HG02588 (cell line): ENCODE results near the gene JAKMIP1.

Experiments used
- ATAC-seq: cut with Tn5 transposase; IDR thresholded peaks from one replicate; pipeline ENCODE4 v1.9.1; 2021; ENCODE audit warnings: mild to moderate bottlenecking, moderate library complexity; ENCODE audit not compliant: unreplicated experiment

The JAKMIP1 gene

DNA sequence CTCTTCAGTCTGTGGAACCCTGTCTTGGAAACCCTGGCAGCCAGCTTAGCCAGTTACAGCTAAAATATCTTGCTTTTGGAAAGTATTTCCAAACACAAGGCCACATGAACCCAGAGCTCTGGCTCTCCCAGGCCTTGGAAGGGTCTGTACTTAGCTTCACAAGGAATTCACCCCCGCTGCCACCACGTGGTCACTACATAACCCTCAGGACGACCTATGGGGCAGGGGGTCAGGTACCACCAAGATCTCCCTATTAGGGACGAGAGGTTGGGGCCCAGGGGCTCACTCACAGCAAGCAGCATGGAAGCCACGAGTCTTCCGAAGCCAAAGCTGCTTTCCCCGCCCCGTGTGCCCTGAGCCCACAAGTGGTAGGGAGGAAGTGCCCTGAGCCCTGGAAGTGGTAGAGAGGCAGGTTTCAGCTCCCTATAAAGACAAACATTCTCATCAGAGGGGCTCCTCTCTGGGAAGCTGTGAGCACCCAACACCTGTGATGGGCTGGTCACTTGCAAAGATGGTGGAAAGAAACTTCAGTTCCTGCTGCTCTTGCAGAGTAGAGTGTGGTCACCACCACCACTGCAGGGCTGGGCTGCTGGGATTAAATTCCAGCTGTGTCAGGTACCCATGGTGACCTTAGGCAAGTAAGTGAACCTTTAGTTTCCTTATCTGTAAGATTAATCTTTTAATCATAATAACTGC lies 4.7 kb upstream of the JAKMIP1 start:
- no peak for ATAC-seq

DNA sequence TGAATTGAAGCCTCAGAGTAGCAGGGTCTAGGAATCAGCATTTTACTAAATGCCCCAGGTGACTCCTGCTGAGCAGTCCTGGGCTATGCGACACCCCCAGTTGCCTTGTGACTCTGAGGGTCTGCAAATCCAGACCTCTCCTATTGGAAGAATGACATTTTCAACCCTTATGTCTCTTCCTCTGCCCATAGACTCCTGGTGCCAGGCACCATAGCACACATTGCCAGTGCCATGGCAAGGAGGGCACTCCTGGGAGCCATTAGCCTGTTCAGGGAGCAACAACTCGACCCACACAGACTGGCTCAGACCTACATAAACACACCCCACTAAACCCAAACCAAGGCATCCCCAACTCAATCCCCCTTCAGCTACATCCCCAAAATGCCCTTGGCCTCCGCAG lies 3.7 kb upstream of the JAKMIP1 start:
- no peak for ATAC-seq

DNA sequence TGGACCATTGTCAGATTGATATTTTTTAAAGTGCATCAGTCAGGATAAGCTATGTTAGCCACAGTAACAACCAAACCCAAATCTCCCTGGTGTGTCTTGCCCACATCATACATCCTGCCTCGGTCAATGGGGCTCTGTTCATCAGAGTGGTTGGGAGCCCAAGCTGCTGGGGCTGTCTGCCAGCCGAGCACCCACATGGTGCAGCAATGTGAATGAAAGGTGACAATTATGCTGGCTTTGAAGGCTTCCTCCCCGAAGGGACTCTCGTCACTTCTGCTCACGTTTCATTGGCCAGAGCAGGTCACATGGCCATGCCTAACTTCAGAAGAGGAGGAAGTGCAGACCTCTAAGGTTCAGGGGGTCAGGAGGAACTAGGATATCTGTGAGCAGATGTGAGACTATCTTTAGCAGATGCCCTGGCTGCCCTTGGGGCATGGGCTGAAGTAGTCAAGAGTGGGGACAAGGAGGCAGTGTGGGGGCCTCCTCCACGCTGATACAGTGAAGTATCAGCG lies 1.3 kb upstream of the JAKMIP1 start:
- no peak for ATAC-seq

DNA sequence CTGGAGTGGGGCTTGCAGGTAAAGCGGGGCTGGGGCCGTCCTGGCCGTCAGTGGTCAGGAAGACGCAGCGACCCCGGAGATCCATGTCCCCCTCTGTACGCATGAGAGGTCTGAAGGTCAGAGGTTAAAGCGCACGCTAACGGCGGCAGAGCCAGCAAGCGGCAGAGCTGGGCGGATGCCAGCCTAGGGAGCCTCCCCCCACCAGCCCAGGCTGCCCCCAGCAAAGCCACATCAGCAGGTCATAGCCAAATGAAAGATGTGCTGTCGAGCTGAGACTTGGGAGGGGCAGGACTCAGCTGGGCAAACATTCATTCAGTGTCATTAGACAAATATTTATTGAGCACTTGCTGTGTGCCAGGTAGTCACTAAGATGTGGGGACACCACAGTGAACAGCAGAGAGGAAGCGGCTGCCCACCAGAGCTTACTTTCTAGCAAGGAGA lies 593 bp upstream of the JAKMIP1 start:
- ATAC-seq: no peak

DNA sequence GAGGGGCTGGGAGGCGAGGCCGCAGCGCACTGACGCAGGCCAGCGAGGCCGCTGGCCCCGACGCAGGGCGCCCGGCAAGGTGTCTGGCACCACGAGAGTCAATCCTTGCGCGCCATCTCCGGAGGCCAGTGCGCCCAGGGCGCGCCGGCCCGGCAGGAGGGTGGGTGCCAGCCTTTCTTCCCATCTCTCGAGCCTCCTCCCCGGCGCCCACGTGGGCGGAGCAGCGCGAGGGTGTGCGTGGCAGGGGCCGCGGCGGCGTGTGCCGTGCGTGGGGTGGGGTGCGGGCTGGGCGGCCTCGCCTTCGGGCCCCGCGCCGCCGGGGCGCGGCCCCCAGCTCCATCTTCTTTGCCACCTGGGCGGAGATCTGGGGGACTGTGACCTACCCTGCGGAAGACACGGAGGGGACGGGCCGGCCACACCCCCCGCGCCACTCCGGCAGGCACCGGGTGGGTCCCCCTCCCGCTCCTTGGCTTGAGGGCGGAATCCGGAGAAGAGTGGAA lies 877 bp downstream of the JAKMIP1 start:
- no peak for ATAC-seq

DNA sequence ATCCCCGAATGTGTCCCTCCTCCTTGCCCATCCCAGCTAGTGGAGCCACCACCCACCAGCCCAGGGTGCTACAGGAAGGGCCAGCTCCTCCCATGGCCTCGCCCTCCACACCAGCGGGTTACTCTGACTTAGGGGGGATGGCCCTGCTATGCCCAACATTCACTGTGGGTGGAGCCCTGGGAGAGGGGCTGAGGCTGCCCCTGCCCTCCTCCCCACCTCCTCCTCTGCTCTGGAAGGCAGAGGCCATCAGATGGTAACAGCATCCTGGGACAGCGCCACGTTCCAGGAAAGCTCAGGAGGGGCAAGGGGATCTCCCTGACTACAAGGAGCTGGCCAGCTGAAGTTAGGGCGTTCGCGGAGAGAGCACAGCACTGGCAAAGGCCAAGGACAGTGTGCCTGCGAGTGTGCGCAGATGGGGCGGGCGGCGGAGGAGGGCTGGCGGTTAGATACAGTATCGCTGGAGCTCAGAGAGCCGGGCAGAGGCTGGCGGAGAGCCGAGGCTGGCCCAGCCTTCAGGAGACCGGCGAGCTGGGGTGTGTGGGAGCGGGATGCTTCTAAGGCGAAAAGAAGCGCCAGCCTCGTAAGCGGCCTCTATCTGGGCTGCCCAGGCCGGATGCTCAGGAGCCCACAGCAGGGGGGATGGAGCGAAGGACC lies 1.5 kb downstream of the JAKMIP1 start:
- no peak for ATAC-seq

DNA sequence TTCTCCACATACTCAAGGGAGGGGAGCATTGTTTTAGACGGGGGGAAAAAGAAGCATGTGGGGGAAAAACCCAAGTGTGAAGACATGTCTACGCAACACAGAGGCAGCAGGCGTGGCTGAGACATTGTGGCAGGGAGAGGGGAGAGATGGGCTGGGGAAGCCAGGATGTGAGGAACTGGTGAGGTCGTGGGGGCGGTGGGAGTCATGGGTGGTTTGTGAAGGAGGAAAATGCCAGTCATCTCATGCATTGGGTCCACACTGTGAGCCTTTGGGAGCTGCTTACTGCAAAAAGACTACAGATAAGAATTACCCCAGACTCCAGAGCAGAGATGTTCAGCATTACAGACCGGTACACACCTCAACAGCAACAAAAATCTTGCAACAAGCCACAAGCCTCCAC lies 2.1 kb downstream of the JAKMIP1 start:
- ATAC-seq: no peak

DNA sequence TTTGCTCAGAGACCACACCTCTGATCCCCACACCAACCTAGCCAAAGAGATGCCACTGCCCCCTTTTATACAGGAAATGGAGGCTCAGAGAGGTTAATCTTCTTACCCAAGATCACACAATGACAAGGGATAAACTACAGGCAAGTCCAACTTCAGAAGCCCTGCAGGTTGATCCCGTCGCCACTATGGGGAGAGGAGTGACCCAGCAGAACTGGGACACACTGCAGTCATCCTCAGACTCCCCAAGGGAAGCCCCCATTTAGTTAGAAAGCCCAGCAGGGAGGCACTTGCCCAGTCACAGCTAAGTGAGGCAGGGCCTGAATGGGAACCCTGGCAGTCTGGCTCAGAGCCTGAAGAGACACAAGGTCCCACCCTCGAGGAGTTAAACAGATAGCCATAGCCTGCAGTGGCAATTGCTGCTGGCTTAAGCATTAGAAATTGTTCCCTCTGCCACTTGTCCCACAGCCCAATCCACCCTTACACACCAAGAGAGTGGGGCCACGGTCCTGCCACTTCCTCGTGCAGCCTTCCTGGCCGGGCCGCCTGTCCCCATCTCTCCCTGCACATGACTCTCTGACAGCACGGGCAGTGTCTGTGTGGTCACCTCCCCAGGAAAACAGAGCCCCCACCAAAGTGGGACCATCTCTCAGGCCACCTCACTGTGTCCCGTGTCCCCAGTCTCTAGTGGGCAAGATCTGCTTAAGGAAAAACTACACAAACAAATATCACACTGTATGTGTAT lies 2.7 kb downstream of the JAKMIP1 start:
- no peak for ATAC-seq

DNA sequence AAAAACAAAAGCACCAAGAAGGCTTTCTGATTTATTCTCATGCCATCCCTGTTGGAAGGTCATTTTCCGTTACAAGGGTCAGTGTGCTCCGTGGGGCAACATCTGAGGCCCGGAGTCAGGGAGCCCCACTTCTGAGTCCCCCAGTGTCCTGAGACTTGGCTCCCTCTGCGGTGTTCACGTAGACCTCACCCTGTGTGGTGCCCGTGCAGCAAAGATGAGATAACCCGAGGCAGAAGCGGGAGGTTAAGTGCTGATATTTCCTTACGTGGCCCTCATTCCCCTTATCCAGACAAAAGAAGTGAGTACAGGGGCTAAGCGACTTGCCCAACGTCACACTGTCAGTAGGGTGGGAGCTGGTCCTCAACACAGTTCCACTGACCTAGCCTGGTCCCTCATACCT lies 3.5 kb downstream of the JAKMIP1 start:
- ATAC-seq: no peak

DNA sequence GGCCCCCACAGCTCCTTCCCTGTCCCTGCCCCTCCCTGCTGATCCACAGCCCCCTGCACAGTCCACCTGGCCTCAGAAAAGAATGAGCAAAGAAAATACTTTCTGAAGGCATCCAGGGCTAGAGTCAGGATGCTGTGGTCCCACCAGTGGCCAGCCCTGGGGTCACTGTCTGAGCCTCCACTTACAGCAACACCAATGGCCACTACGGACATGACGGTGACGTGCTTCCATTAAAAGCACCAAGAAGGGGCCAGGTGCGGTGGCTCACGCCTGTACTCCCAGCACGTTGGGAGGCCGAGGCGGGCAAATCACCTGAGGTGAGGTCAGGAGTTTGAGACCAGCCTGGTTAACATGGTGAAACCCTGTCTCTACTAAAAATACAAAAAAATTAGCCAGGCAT lies 4.0 kb downstream of the JAKMIP1 start:
- ATAC-seq: no peak

DNA sequence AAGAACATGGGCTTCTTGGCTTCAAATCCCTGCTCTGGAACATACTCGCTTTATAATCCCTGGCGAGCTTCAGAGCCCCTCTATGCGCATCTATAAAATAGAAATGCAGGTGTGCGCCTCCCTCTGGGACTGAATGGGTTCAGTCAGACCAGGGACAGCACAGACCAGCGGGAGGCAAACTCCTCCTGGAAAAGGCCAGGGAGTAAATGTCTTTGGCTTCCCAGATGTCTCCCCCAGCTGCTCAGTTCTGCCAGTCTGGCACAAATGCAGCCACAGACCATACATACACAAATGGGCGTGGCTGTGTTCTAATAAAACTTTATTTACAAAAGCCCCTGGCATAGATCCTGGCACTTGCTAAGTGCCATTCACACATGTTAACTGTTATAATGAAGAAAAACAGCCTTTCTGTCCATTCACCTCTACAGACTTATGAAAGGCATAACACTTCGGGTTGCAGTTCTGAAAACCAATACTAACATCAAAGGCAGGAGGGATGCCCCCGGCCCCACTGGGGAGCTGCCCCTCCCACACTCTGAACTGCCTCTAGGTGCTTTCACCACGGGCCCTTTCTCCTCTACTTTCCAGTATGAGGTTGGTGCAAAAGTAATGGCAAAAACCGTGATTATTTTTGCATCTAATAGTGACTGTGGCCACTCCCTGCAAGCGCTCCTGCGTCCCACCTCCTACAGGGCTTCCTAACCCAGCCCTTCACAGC lies 4.6 kb downstream of the JAKMIP1 start:
- ATAC-seq: no peak

DNA sequence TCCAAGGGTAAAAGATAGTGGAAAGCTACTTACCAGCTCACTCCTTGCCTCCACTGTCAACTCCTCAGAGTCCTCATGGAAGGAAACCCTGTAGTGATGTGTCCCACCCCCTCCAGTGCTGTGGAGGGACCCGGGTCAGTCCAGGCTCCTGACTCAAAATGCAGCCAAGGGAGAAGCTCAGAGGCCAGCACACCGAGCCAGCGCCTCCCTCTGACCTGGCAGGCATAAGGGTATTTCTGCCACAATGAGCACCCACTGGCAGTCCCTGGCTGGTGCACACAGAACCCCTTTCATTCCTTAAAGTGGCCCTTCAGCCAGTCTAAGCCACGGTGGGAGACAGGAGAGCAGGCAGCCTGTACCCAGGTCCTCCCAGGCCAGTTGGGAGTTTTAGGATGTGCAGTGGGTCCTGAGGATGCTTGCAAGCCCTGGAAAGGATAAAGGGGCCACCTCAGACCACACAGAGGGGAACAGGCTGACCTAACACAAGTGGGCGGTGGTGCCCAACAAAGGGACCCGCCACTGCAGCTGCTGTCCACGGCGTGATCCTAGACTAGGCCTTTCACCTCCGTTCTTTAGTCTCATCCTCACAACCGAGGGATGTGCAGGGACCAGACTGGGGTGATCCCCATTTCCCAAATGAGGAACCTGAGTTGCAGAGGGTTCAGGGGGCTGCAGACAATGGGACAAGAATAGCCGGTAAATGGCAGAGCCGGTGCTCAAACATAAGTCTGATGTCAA lies 5.7 kb downstream of the JAKMIP1 start:
- no peak for ATAC-seq

DNA sequence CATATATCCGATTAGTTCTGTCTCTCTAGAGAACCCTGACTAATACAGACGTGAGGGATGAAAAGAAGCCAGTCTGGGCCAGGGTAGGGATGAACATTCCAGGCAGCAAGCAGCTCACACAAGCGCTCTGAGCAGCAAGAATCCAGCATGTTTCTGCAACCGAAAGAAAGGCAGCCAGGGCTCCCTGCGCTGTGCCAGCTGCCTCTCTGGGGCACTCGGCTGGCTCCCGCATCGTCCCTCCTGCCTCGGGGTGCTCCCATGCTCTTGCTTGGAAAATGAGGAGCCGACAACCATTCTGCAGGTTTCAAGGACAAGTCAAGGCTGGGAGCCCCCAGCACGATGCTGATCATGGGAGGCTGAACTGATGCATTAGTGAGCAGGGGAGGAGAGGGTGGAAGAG lies 7.0 kb downstream of the JAKMIP1 start:
- ATAC-seq: no peak

DNA sequence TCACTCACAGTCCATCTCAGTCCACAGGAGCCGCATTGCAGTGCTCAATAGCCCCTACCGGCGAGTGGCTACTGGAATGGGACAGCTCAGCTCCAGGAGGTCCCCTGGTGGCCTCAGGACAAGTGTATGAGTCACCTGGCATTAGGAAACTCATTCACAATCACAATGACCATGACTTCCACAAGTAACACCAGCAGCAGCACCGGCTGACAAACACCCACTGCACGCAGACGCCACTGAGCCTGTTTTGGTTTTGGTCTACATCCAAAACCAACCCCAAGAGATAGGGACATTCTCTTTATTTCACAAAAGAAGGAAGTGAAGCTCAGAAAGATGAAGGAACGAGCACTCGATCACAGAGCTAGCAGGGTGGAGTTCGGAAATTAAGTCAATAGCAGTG lies 8.1 kb downstream of the JAKMIP1 start:
- no peak for ATAC-seq

DNA sequence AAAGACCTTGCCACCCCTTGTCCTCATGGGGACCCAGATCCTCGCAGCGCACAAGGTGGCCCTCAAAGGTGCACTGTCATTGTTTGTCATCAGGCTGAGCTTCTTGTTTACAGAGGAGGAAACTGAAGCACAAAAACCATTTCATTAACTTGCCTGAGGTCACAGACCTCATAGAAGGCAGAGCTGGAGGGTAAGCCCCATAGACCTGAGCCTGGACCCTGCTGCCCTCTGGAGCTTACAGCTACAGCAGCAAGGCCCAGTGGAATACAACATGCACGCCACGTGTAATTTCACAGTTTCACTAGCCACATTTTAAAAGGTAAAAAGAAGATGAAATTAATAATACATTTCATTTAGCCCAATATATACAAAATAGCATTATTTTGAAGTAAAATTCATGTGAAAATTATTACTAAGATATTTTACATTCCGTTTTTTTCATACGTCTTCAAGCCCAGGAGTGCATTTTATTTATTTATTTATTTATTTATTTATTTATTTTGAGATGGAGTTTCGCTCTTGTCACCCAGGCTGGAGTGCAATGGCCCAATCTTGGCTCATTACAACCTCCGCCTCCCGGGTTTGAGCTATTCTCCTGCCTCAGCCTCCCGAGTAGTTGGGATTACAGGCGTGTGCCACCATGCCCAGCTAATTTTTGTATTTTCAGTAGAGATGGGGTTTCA lies 8.8 kb downstream of the JAKMIP1 start:
- ATAC-seq: no peak

DNA sequence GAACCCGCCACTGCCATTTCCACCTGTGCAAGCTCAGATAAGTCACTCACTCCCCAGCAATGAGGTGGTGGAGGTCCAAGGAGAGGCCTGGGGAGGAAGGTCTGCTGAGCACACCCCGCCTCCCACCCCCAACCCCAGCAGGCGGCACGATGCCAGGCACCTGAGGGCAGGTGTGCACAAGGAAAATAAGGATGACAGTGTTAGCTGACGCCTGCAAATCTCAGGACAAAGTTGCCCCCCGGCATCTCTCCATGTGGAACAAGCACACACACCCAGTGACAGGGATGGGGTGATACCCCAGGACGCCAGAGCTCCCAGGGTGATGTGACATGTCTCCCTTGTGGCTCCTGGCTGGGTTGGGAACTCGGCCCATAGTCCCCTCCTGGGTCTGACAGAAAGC lies 9.9 kb downstream of the JAKMIP1 start:
- no peak for ATAC-seq

DNA sequence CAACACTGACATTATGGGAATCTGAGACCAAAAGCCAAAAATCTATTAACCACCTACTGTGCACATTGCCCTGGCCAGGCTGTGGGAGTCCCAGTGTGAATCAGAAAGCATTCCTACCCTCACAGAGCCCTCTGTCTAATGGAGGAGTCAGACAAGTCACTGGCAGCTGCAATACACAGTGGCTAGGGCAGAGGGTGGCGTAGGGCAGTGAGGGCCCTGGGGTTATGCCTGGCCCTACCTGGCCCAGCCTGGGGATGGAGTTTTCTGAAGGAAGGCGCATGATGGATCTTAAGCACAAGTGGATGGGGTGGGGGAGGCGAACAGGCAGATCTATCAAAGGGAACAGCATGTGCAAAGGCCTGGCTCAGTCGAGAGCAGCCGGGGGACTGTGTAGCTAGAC lies 10.8 kb downstream of the JAKMIP1 start:
- no peak for ATAC-seq

DNA sequence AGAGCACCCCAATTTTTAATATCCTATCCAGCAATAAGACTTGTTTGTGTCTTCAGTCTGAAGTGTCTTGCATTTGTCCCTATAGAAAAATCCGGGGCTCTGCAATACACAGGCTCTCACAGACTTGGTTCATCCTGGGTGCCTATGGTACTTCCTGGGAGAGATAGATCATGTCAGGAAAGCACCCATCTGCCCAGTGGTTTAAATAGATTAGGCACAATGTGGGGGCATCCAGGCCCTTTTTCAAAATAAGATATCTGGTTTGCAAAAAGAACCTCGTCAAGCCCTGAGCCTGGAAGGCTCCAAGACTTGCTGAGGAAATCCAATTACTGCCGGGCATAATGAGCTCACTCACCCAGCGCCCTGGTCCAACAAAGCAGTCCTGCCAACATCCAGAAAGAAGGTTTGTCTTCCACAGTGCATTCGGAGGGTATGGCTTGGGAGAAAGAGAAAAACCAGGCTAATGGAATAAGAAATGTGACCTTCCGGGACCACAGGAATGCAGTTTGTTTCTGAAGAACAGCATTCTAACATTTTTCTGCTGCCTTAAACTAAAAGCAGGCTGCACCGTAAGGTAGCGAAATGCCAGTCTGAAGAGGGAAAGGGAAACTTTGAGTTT lies 11.6 kb downstream of the JAKMIP1 start:
- ATAC-seq: no peak

DNA sequence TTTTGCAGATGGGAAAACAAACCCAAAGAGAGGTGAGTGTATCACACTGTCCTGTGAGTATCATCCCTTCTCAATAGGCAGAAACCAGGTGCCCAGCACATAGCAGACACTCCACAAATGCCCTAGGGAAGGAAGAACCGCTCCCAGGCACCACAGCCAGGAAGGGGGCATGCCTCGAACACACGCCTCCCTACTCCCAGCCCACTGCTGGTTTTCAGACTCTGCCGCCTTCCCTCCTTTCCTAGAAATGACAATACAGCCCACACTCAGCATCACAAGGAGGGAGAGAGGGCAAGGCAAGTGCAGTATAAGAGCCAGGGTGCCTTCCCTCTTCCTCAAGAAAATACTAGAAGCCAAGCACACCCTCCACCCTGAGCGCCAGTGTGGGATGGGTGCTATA lies 16.2 kb downstream of the JAKMIP1 start:
- ATAC-seq: no peak
